HG03460 (cell line): ENCODE results near the gene DNAI4.
"Not testable (repeated sequence)": the region's sequence is repeated elsewhere in the genome, so short reads cannot be mapped to it uniquely, and the experiment has no call there.

Experiments
- ATAC-seq: cut with Tn5 transposase; IDR thresholded peaks from one replicate; pipeline ENCODE4 v1.9.1; 2021; ENCODE audit not compliant: unreplicated experiment

DNAI4 gene

GRCh38 chr1:66848193-66848592 lies 76.5 kb downstream of the DNAI4 start:
- ATAC-seq = no peak

GRCh38 chr1:66840929-66841328 lies 83.7 kb downstream of the DNAI4 start:
- no peak for ATAC-seq

GRCh38 chr1:66834926-66835325 lies 89.7 kb downstream of the DNAI4 start:
- no peak for ATAC-seq

- no peak for ATAC-seq
These were observed 91.5 kb downstream of the DNAI4 start for GRCh38 chr1:66833112-66833511.

- no peak for ATAC-seq
These were observed 93.0 kb downstream of the DNAI4 start for GRCh38 chr1:66831529-66832239.

GRCh38 chr1:66824771-66825170 lies 99.9 kb downstream of the DNAI4 start:
- no peak for ATAC-seq

- ATAC-seq = no peak
These were observed 114.8 kb downstream of the DNAI4 start for GRCh38 chr1:66809736-66810326.

- ATAC-seq = no peak
These were observed 115.4 kb downstream of the DNAI4 start for GRCh38 chr1:66809245-66809644.

- not testable (repeated sequence) for ATAC-seq
These were observed 128.8 kb downstream of the DNAI4 start for GRCh38 chr1:66795839-66796238.

GRCh38 chr1:66791621-66792610 lies 132.7 kb downstream of the DNAI4 start:
- ATAC-seq = no peak

GRCh38 chr1:66788231-66788939 lies 136.3 kb downstream of the DNAI4 start:
- no peak for ATAC-seq

- ATAC-seq = no peak
These were observed 137.0 kb downstream of the DNAI4 start for GRCh38 chr1:66787641-66788040.

- not testable (repeated sequence) for ATAC-seq
These were observed 138.9 kb downstream of the DNAI4 start for GRCh38 chr1:66785800-66786199.

GRCh38 chr1:66779475-66780078 lies 145.1 kb downstream of the DNAI4 start:
- no peak for ATAC-seq

GRCh38 chr1:66778969-66779368 lies 145.7 kb downstream of the DNAI4 start:
- no peak for ATAC-seq

GRCh38 chr1:66778266-66778665 lies 146.4 kb downstream of the DNAI4 start:
- no peak for ATAC-seq

GRCh38 chr1:66777831-66778230 lies 146.8 kb downstream of the DNAI4 start:
- ATAC-seq = no peak

GRCh38 chr1:66775646-66776045 lies 149.0 kb downstream of the DNAI4 start:
- ATAC-seq = no peak

- ATAC-seq = no peak
These were observed 150.2 kb downstream of the DNAI4 start for GRCh38 chr1:66774438-66774837.

GRCh38 chr1:66773227-66773626 lies 151.4 kb downstream of the DNAI4 start:
- ATAC-seq = no peak

- ATAC-seq = no peak
These were observed 154.0 kb downstream of the DNAI4 start for GRCh38 chr1:66770694-66771093.
